MM.1S (cell line): ENCODE results near the gene AUTS2.

ENCODE experiments used
- EZH2 ChIP-seq: fragments of 300-600 bp; sonication (generic); optimal IDR thresholded peaks from 2 replicates; pipeline ENCODE3; 2017; ENCODE audit warnings: low read depth, mild to moderate bottlenecking, antibody characterized with exemption, low read length, mixed read lengths
- EZH2phosphoT487 ChIP-seq: fragments of 300-600 bp; sonication (generic); IDR thresholded peaks from 2 replicates; pipeline ENCODE4 v1.6.1; 2018; ENCODE audit warnings: antibody characterized with exemption, low read length
- TF ChIP-seq, protein P1 (sequence below): fragments of 300-600 bp; sonication (generic); IDR thresholded peaks from 2 replicates; pipeline ENCODE4 v1.5.1; 2016; ENCODE audit warnings: antibody characterized with exemption, low read length, mixed read lengths

DNA sequence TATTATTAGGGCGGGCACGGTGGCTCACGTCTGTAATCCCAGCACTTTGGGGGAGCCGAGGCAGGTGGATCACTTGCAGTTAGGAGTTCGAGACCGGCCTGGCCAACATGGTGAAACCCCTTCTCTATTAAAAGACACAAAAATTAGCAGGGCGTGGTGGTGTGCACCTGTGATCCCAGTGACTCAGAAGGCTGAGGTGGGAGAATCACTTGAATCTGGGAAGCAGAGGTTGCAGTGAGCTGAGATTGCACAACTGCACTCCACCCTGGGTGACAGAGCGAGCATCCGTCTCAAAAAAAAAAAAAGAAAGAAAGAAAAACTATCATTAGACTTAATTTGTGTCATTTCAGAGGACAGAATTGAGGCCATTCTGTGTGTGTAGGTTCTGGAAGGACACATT is 780.9 kb downstream of the AUTS2 start:
- TF ChIP-seq, protein P1, sequence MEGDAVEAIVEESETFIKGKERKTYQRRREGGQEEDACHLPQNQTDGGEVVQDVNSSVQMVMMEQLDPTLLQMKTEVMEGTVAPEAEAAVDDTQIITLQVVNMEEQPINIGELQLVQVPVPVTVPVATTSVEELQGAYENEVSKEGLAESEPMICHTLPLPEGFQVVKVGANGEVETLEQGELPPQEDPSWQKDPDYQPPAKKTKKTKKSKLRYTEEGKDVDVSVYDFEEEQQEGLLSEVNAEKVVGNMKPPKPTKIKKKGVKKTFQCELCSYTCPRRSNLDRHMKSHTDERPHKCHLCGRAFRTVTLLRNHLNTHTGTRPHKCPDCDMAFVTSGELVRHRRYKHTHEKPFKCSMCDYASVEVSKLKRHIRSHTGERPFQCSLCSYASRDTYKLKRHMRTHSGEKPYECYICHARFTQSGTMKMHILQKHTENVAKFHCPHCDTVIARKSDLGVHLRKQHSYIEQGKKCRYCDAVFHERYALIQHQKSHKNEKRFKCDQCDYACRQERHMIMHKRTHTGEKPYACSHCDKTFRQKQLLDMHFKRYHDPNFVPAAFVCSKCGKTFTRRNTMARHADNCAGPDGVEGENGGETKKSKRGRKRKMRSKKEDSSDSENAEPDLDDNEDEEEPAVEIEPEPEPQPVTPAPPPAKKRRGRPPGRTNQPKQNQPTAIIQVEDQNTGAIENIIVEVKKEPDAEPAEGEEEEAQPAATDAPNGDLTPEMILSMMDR, result no peak
- TF ChIP-seq EZH2phosphoT487 (no peak), EZH2 (no peak)
